Tongue (tissue), 2 donors: ENCODE measurements around the gene PON3. TPM values are rescaled to one million over a fixed set of nuclear protein-coding genes. Genes with fewer than 3 reads are reported as not detected.
"Not testable (repeated sequence)": the region's sequence is repeated elsewhere in the genome, so short reads cannot be mapped to it uniquely, and the experiment has no call there.

Source experiments
- DNase-seq: peaks from one replicate; pipeline ENCODE4 v3.0.0-alpha.2; 2015
- total RNA-seq: library from RNA; depleted of rRNA; stranded (reverse); fragments of >200 nt; gene quantifications from one replicate; pipeline ENCODE4 v1.2.3, GENCODE V29; 2014

The PON3 gene
- total RNA-seq, 1 donor from 2014 or later: 7.2 TPM

DNA sequence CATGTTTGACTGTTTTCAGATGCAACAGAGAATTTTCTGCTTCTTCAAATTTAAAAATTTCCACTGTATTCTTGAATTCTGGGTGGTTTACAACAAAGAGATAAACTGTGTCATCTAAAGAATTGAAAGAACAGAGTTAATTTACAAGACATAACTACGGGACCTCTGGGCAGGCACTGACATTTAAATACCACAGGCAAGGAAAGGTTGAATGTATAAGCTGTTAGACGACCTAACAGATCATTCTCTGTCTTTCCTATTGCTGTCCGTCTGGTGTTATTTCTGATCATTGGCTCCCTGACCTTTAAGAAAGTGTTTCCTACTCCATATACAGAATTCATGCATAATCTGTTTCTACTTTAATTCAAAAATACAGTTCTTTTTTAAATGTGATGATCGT, 15.5 kb upstream of the PON3 start:
- no peak for DNase-seq

DNA sequence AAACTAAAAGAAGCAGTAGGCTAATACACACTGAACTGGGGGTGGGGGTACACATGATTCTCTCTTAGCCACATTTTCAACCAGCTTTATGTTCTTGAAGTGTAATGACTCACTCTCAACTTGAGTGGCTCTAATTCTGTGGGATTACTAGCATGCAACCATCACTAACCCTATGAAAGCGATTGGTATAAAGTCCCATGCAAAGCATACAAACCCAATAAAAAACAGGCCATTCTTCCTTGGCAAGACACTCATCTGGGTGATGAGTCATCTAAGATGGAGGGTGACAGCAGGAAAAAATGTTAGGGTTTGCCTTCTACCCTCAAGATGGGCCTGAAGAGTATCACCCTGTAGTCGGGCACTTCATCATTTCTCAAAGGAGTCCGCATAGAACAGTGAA, 14.9 kb upstream of the PON3 start:
- DNase-seq: no peak

DNA sequence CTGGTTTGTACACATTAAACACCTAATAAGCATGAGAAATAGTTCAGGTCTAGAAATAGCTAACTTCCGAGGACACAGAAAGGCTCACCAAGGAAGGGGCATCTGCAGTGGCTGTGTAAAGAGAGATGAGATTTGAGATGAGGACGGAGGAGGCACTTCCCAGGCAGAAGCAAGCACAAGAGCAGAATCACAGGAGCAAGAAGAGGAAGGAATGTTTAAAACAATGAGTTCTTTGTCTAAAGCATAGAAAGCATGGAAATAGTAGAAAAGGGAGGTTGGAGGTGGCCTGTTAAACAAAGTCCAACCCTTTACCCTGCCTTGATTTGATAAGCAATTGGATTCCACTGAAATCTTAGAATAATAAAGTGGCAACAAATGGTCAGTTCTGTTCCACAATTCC, 11.6 kb upstream of the PON3 start:
- no peak for DNase-seq

DNA sequence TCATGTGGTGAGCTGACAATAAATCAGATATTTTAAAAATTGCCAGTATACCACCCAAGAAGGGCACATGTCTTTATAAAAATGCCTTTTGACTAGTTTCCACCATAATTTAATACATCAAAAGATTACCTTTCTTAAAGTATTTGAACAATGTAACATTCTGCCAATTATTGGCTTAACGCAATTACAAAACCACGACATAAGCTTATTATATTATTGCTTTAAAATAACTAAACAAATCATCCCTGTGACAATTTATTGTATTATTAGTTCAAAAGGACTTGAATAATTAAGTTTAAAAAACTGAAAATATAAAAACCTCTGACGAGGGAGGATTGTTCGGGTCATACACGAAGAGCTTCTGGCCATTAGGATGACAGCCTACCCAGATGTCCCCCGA, 9.6 kb upstream of the PON3 start:
- DNase-seq: no peak

DNA sequence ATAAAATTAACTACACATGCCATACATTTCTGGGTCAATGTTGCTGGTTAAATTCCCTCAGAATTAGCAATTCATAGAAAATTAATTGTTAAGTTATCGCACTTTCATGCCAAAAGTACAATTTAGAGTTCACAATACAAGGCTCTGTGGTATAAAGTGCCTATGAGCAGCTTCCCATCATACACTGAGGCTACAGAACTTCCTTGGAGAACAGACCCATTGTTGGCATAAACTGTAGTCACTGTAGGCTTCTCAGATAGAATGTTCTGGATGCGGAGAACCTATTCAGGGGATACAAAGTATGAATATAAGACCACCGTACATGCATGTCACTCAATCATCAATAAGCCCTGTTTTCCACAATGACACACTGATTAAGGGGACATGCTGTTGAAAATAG, 9.0 kb upstream of the PON3 start:
- no peak for DNase-seq

DNA sequence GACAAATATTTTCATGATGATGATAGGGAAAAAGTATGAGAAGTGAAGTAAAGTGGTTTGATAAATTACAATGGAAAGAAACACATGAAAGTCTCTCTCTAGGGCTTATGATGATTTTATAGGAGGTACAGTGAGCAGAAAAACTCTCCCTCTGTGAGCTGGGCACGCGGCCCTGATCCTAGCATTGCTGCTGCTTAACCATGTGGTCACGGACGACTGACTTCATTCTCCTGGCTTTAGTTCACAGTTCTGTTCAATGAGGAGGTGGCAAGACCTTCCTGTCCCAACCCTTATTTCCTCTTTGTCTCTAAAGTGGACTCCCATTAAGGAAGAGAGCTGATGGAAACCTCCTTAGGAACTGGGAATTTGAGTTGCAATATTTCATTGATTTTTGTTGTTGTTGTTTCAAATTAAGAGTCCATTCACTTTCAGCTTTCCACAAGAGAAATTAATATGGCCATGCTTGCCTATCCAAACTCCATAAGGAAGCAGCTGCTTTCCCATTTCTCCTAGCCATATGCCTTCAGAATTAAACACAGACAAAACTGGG, 8.2 kb upstream of the PON3 start:
- DNase-seq: peak; percentile 29

DNA sequence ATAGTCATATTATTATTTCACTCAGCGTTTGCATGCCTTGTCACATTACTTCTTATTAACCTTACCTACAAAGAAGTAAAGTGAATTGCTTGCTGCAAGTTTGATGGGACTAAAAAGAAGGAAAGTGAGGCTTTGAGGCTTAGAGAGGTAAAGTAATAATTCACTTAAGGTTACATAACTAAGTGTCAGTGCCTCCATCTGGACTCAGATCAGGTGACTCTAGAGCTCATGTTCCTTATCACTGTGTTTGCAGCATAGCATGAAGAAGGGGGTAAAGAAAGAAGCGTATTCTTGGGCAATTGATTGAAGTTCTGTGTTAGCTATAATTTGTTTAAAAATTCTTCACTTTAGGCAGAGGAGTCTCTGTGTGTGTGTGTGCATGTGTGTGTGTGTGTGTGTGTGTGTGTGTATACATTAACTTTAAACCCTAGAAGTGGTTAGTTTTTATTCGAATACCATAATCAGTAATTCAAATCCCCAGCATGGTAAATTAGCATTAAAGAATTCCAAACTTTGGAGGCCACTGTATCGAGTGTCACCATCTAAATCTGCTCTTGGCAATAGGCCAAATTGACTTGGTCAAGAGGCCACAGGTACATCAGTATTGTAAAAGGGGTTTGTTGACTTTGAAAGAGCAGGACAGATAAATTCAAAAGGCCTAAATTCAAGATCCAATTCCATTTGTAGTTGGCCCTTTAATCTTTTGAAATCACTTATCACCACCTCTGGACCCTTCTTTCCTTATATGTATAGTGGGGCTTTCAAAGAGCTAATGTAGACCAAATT, 2.2 kb upstream of the PON3 start:
- peak; percentile 11 for DNase-seq

DNA sequence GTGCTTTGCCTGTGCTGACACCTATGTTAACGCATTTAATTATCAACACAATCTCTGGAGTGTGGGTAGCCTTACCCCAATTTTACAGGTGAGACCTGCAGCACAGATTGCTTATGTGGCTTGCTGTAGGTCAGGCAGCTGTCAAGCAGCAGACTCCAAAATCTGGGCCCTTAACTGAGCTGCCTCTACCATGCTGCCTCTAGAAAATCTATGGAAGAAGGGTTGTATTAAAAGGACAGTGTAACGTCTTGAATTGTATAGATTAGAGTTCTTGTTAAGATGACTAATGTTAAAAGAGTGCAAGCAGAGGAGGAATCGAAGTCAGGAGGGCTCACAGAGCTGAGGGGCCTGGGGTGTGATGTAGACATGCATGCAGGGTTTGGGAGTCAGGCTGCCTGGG, 1.2 kb upstream of the PON3 start:
- no peak for DNase-seq

DNA sequence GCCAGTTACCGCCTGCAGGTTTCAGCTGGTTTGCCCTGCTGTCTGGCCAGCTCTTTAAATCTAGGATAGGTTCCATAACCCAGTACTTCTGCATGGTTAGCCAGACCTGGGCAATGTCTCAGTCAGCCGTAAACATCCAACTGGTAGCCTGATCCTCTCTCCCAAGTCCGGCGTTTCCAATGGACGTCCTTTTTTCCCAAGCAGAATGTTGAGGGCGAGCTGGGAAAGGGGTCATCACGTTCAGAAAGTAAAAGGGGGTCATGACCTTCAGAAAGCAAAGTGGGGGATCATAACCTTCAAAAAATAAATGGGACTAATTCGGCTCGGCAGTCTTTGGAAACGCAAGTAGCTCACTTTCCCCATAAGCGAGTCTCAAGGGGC, 430 bp downstream of the PON3 start:
- DNase-seq: no peak

DNA sequence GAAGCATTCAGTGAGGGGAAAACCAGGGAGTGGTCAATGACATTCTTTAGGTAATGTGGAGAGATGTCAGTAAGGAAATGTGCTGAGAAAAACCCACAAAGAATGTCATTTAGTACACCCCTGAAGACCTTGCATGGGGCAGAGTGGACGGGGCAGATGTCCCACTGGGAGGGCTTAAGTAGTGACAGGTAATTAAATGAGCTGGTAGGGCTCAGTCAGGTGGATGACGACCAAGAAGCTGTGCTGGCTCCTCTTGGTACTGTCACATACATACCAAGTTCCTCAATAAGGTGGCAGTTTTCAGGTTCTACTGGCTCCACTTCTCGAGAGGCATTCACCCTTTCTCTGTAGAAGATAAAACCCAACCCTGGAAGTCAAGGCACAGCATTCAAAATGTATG, 1.8 kb downstream of the PON3 start:
- DNase-seq: no peak

DNA sequence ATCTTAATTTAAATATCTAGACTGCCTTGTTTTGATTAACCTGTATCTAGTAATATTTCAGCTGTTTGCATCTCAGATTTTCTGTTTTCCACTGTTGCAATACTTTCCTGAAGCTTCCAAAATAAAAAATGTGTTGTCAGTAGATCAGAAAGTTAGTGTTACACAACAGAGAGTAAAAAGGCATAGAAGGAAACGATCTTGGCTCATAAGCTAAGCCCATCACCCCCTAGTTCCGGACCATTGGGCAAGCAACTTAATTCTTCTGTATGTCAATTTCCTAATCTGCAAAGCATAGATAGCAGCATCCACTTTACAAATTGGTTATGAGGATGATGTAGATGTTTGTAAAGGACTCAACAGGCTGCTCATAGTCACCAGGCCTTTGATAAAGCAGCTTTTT, 4.4 kb downstream of the PON3 start:
- DNase-seq: no peak

DNA sequence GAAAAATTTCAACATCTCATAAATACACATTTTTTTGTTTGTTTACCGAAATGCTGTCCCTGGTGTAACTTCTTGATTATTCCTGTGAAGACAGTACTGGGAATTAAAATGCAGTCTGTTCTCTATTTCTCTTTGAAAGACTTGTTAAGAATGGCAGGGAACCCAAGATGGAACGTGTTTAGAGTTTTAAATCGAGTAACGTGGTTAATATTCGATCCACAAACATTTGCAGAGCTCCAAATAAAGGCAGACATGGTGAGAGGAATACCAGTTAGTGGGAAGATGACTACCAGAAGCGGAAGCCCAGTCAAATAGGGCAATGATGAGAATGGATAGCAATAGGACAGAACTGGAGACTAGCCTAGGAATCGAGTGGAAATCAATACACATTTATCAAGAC, 6.7 kb downstream of the PON3 start:
- DNase-seq: no peak

DNA sequence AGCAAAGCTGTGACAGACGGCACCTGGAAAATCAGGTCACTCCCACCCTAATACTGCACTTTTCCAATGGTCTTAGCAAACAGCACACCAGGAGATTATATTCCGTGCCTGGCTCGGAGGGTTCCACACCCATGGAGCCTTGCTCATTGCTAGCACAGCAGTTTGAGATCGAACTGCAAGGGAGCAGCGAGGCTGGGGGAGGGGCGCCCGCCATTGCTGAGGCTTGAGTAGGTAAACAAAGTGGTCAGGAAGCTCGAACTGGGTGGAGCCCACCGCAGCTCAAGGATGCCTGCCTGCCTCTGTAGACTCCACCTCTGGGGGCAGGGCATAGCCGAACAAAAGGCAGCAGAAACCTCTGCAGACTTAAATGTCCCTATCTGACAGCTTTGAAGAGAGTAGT, 16.7 kb downstream of the PON3 start:
- DNase-seq: not testable (repeated sequence)

DNA sequence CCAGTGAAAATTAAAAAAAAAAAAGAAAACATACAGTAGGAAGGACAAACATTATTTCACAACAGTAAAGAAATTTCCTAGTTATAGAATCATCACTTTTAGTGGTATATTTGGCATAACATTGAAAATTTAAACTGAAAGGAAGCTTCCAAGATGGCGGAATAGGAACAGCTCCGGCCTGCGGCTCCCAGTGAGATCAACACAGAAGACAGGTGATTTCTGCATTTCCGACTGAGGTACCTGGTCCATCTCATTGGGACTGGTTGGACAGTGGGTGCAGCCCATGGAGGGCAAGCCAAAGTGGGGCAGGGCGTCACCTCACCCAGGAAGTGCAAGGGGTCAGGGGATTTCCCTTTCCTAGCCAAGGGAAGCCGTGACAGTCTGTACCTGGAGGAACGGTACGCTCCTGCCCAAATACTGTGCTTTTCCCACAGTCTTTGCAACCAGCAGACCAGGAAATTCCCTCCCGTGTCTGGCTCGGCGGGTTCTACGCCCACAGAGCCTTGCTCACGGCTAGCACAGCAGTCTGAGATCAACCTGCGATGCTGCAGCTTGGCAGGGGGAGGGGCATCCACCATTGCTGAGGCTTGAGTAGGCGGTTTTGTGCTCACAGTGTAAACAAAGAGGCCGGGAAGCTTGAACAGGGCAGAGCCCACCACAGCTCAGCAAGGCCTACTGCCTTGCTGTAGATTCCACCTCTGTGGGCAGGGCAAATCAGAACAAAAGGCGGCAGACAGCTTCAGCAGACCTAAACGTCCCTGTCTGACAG, 19.4 kb downstream of the PON3 start:
- DNase-seq: no peak

DNA sequence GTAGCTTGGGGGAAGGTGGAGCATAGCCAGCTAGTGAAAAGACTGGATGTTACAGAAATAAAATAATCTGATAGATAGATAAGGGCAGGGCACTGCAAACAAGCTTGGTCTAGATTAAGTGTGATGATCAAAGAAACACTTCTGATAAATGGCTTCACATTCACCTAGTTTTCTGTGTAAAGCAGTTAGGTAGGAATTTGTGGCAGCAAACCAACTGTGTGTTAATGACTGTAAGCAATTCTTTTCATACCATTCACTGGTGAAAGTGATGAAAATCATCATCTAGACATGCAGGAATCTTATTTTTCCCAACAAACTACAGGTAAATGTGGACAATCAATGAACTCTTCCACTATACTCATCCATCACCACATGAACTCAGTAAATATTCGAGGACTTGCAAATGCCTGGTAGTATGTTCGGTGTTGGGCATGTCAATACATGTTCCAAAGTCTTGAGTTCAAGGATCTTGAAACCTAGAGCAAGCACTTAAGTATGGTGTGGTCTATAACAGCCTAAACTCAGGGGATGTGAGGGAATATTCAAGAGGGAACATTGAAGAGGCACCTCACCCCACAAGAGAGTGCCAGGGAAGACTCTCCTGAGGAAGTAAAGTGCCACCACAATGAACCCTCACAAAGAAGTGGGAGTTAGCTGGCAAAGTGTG, 20.5 kb downstream of the PON3 start:
- DNase-seq: no peak

DNA sequence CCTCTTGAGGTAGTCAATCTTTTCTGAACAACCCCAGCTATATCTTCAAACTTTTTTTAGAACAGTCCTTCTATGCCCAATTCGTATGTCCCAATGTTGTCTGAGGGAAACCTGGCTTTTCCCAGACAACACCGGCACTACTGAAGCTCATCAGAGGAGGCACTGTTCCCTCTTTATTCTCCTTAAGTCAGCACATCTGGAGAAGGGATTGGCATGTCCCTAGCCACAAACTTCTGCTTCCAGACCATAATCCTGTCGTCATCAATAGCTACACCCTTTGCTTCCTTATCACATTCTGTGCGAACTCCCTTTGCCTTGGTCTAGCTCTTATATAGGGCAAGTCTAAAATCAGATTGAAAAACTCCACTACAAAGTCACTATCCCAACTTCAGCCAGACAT, 22.9 kb downstream of the PON3 start:
- no peak for DNase-seq

DNA sequence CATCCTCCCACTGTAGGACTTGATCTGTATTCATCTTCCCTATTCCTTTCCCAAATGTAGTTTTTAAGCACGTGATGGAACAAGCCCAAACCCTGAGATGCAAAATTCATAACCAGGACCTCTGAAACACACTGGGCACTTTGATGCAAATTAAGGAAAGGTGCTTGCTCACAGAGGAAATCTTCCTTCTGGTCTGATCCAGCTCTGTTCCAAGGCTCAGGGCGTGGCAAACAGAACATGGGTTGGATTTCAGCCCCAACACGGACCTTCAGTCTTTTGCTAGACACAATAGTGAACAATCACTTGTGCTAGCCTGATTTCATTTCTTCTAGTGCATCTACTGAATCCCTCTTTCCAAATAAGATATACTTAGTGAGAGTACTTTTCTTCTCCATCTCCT, 27.9 kb downstream of the PON3 start:
- no peak for DNase-seq

DNA sequence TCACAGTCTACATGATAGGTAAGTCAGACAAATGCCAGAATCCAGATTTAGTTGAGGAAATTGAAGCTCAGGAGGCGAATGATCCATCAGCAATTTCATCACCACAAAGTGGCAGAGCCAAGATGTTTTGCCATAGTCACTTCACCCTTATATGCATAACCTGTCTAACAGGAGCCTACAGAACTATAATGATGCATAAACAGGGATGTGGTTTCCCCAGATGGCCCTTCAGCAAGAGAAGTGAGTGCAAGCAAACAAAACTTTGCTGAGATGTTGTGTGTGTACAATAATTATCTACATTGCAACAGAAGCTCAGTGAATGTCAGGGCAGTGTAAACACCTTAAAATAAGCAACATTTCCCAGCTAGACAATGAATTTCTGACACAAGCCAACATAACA, 28.6 kb downstream of the PON3 start:
- no peak for DNase-seq

DNA sequence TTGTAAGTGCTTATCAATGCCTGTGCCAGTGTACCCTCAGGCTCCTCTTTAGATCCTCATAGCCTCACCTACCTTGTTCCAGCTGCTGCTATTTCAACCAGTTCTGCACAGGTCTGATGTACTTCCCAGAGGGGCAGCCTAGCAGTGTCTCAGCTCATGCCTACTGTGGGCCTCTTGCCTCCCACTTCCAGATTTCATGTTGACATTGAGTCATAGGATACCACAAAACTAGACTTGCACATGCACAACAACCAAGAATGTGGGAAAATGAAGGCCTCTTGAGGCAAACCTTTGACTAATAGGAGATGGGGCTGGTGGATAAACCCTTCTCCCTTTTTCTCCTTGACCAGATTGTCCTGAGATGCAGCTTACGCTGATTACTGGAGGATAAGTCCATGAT, 31.0 kb downstream of the PON3 start:
- DNase-seq: no peak

DNA sequence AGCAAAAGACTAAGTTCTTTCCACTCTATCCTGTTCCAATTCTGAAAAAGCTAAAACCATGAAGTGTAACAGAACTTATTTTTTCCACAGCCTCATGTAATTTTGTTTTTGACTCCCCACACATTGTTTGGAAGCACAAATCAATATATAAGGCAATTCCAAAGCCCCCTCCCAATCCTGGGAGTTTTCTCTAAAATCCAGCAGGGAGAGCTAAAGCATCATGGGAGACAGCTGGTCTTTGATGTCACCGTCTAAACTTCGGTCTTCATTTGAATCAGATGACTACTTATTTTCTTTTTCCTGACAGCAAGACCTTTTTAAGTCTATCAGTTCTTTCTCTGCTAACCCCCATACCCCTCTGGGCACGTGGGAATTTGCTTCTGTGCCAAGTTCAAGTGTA, 38.6 kb downstream of the PON3 start:
- no peak for DNase-seq

DNA sequence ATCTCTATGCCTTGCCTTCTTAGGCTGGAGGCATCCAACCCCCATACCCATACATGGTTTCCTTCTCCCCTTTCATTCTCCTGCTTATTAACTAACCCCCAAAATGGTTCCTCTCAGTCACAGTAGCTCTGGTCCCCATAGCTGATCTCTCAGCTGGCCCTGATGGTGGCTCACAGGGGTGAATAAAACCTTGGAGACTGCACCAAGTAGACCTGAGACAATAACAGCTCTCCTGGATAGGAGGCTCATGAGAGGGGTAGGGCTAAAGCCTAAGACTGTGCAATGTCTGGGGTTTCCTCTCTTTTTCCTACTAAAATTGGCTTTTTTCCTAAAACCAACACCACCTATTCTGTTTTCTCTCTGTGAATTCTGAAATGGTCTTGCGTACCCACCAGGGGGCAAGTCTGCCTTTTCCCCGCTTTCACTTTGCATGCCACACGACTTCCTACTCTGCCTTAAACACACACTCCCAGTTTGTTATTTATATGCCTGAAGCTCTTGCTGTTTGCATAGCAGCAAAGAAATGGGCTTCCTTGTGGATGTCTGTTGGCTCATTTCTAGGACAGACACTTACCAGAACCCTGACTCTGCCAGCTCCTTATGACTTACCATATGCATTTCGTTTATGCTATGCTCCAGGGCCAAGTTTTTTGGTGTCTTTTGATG, 53.4 kb downstream of the PON3 start:
- DNase-seq: no peak

DNA sequence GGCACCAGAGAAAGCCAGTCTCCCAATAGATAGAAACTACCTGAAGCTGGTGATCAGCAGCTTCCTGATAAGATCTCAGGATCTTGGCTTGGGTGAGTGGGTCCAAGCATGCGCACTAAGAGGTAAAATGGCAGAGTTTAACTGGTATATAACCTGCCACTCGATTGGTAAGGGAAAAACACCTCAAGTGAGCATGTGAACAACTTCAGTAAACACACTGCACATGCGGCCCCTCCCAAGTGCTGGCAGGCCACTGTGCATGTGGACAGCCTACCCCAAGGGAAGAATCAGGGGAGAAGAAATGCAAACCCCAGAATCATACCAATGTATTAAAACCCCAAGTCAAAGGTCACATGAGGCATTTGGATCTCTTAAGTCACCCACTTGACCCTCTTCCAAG, 54.1 kb downstream of the PON3 start:
- no peak for DNase-seq

DNA sequence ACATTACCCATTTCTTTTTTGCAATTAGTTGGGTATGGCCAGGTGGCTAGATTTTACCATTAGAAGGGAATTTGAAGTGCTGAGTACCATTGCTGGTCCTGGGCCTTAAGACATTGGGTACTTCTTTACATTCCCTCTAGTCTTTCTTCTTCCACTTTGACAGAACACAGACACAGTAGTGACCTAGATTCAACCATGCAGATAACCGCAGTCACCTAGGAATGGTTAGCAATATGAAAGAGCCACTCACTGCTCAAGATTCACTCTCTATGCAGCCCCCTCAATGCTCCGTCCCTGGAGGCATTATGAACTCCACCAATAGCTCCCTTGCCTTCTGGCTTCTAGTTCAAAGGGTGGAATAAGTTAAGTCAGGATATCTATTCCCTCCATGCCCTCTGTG, 55.7 kb downstream of the PON3 start:
- DNase-seq: no peak
